Islet of Langerhans (tissue), 1 donor: ENCODE measurements around the gene CDH13.

Source experiments
- FAIRE-seq: peaks from one replicate; lab custom pipeline; 2011; peaks lifted over from hg19 to GRCh38; lab: Jason Lieb, UNC

The CDH13 gene

GRCh38 chr16:82626791-82627261 is at the start of gene CDH13:
Gene CDH13, plus strand, starts transcription at chr16:82626969.
- FAIRE-seq: no peak

- no peak for FAIRE-seq
These were observed 46.4 kb upstream of the CDH13 start for GRCh38 chr16:82580298-82580890.

GRCh38 chr16:82582975-82583374 is 43.8 kb upstream of the CDH13 start:
- no peak for FAIRE-seq

- FAIRE-seq: no peak
These were observed 43.3 kb upstream of the CDH13 start for GRCh38 chr16:82583422-82583821.

GRCh38 chr16:82584553-82585152 is 42.1 kb upstream of the CDH13 start:
- no peak for FAIRE-seq

- FAIRE-seq: no peak
These were observed 41.1 kb upstream of the CDH13 start for GRCh38 chr16:82585675-82586074.

GRCh38 chr16:82586130-82586529 is 40.6 kb upstream of the CDH13 start:
- no peak for FAIRE-seq

- no peak for FAIRE-seq
These were observed 39.5 kb upstream of the CDH13 start for GRCh38 chr16:82587289-82587688.

GRCh38 chr16:82589407-82589806 is 37.4 kb upstream of the CDH13 start:
- FAIRE-seq: no peak

GRCh38 chr16:82594114-82594513 is 32.7 kb upstream of the CDH13 start:
- FAIRE-seq: no peak

- no peak for FAIRE-seq
These were observed 28.0 kb upstream of the CDH13 start for GRCh38 chr16:82598771-82599170.

GRCh38 chr16:82601989-82602640 is 24.7 kb upstream of the CDH13 start:
- no peak for FAIRE-seq

GRCh38 chr16:82603784-82604411 is 22.9 kb upstream of the CDH13 start:
- no peak for FAIRE-seq

GRCh38 chr16:82605076-82605475 is 21.7 kb upstream of the CDH13 start:
- no peak for FAIRE-seq

GRCh38 chr16:82605863-82606620 is 20.7 kb upstream of the CDH13 start:
- no peak for FAIRE-seq

GRCh38 chr16:82609140-82609539 is 17.6 kb upstream of the CDH13 start:
- FAIRE-seq: no peak

GRCh38 chr16:82612263-82612662 is 14.5 kb upstream of the CDH13 start:
- FAIRE-seq: no peak

- FAIRE-seq: no peak
These were observed 10.4 kb upstream of the CDH13 start for GRCh38 chr16:82616356-82616755.

GRCh38 chr16:82621781-82622180 is 5.0 kb upstream of the CDH13 start:
- FAIRE-seq: no peak

- no peak for FAIRE-seq
These were observed 3.5 kb upstream of the CDH13 start for GRCh38 chr16:82623241-82623640.

- FAIRE-seq: no peak
These were observed 1.5 kb upstream of the CDH13 start for GRCh38 chr16:82625066-82625968.

- no peak for FAIRE-seq
These were observed 1.3 kb downstream of the CDH13 start for GRCh38 chr16:82628088-82628423.
